A549 (cell line): Measurements from ENCODE around the gene ASCL2. TPM values are rescaled to one million over a fixed set of nuclear protein-coding genes. Genes with fewer than 3 reads are reported as not detected.

Source experiments
- ATAC-seq, 2 experiments: fragments of 200-7000 bp in 1 of 2; fragments of >200 bp in 1 of 2; cut with Nextera tagmentation in 1 of 2; cut with Tn5 transposase in 1 of 2; 3 replicates each; pipeline versions ENCODE4 v1.8.0 to v1.9.1; 2018 to 2020; ENCODE audit warnings: mild to moderate bottlenecking in 1 of 2, moderate library complexity in 1 of 2
- CTCF ChIA-PET: fragments of 300-600 bp; sonication (Branson Sonifier 250); formaldehyde crosslinking; extraction: SDS; loops from one replicate; lab custom pipeline; 2021; ENCODE audit warnings: antibody characterized with exemption, inconsistent platforms; lab: Yijun Ruan, JAX
- POLR2A ChIA-PET: fragments of 350-600 bp; formaldehyde crosslinking; extraction: SDS; loops from one replicate; lab custom pipeline; 2021; ENCODE audit warnings: antibody characterized with exemption, inconsistent platforms; lab: Yijun Ruan, JAX
- DNase-seq, 2 experiments: peaks; one replicate each; pipeline versions ENCODE4 v3.0.0 to v3.0.0-alpha.2; 2011 to 2016; ENCODE audit warnings: low read depth in 1 of 2, low spot score in 1 of 2
- FAIRE-seq: peaks from 2 replicates; lab custom pipeline; 2011; peaks lifted over from hg19 to GRCh38; lab: Jason Lieb, UNC
- H3K27ac ChIP-seq, 2 experiments: fragments of >200 bp; sonication (Bioruptor Twin); formaldehyde crosslinking; 3 replicates each; pipeline ENCODE4 v1.5.1; 2016 to 2017
- H3K4me1 ChIP-seq: fragments of >200 bp; sonication (Bioruptor Twin); formaldehyde crosslinking; 3 replicates; pipeline ENCODE4 v1.6.1; 2016
- H3K4me2 ChIP-seq: fragments of >200 bp; sonication (Bioruptor Twin); formaldehyde crosslinking; 3 replicates; pipeline ENCODE4 v1.6.1; 2016
- H3K4me3 ChIP-seq: fragments of >200 bp; sonication (Bioruptor Twin); formaldehyde crosslinking; 3 replicates; pipeline ENCODE4 v1.5.1; 2016
- H3K9me3 ChIP-seq: fragments of >200 bp; sonication (Bioruptor Twin); formaldehyde crosslinking; 3 replicates; pipeline ENCODE4 v1.6.1; 2016
- CBX8 ChIP-seq: fragments of 200-600 bp; sonication (generic); IDR thresholded peaks from 2 replicates; pipeline ENCODE4 v1.6.1; 2016
- CEBPB ChIP-seq, 2 experiments: fragments of >200 bp in 1 of 2; sonication (Bioruptor Twin) in 1 of 2; formaldehyde crosslinking in 1 of 2; IDR thresholded peaks; 2 replicates each; pipeline ENCODE4 v1.6.1; 2012 to 2016
- CHD4 ChIP-seq: fragments of 200-600 bp; sonication (generic); IDR thresholded peaks from 2 replicates; pipeline ENCODE4 v1.6.1; 2016; ENCODE audit warnings: antibody characterized with exemption, mild to moderate bottlenecking, borderline replicate concordance
- CTCF ChIP-seq: fragments of >200 bp; sonication (Bioruptor Twin); formaldehyde crosslinking; IDR thresholded peaks from 3 replicates; pipeline ENCODE4 v1.5.1; 2016
- EHMT2 ChIP-seq: fragments of 200-600 bp; sonication (generic); IDR thresholded peaks from 2 replicates; pipeline ENCODE4 v1.6.1; 2016; ENCODE audit warnings: antibody characterized with exemption, low read depth, mild to moderate bottlenecking, moderate library complexity
- ELK1 ChIP-seq: fragments of 150-350 bp; IDR thresholded peaks from 2 replicates; pipeline ENCODE4 v1.6.1; 2014; ENCODE audit warnings: low read depth, mild to moderate bottlenecking, low read length
- FOSB ChIP-seq: fragments of 250-450 bp; sonication (Bioruptor Pico); IDR thresholded peaks from 2 replicates; pipeline ENCODE4 v1.5.0; 2020; ENCODE audit warnings: mild to moderate bottlenecking, moderate library complexity
- MAFK ChIP-seq: fragments of 450-650 bp; IDR thresholded peaks from 2 replicates; pipeline ENCODE4 v1.6.1; 2014; ENCODE audit not compliant: partially characterized antibody
- POLR2A ChIP-seq: IDR thresholded peaks from 2 replicates; pipeline ENCODE4 v1.6.1; 2012; ENCODE audit warnings: mild to moderate bottlenecking, low read length
- POLR2AphosphoS2 ChIP-seq: conservative IDR thresholded peaks from 2 replicates; pipeline ENCODE4 v1.6.1; 2012; ENCODE audit warnings: low read length, improper control_type of control experiment, inconsistent platforms
- RARB ChIP-seq: fragments of 250-450 bp; sonication (Bioruptor Pico); IDR thresholded peaks from 2 replicates; pipeline ENCODE4 v1.8.0; 2021; ENCODE audit warnings: mild to moderate bottlenecking, moderate library complexity
- RCOR1 ChIP-seq: fragments of 150-350 bp; IDR thresholded peaks from 2 replicates; pipeline ENCODE4 v1.6.1; 2014; ENCODE audit warnings: antibody characterized with exemption, low read length, low read depth
- WGBS: methylation state at CpG from one replicate; pipeline ENCODE4 v1.1.6; 2017; ENCODE audit errors: missing lambda C conversion rate; 5-methylcytosine and 5-hydroxymethylcytosine counted together
- polyA plus RNA-seq, 4 experiments: library from polyadenylated mRNA; depleted of rRNA in 3 of 4; stranded (reverse); fragments of >200 nt; fragmentation: RNase III in 1 of 4; extraction: RNeasy Plus Mini Kit Qiagen cat#74134 plus additional on column Dnase treatment in 1 of 4; gene quantifications; 2 replicates in 3 of 4; 3 replicates in 1 of 4; pipeline ENCODE4 v1.2.3, GENCODE V29; 2011 to 2017
- TF ChIP-seq, protein P1 (sequence below): fragments of 450-650 bp; IDR thresholded peaks from 2 replicates; pipeline ENCODE4 v1.6.1; 2014; ENCODE audit warnings: antibody characterized with exemption

Gene ASCL2
- polyA plus RNA-seq, 2 of the 4 experiments (the other 2 are of a cell fraction), result not detected

DNA sequence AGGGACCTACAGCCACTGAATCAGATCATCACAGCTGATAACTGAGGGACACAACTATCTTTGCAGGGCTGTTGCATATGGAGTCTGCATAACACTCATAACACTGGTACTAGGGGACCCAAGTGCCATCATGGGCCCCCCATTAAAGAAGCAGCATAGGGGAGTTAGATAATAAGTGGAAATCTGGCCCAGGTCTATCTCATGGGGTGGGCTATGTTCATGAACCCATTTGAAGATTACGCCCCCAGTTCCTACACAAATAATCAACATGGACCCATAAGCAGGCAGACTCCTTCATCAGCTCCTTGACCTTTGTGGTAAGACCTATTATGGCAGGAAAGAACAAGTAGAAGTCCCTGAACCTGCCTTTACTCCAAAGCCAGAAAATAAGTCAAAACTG, 48.8 kb downstream of the ASCL2 start:
- no peak for DNase-seq
- ATAC-seq, result no peak
- Histone ChIP-seq H3K4me2 (no peak overlapping the region), H3K4me1 (no peaks in the 10 kb centered on the region), H3K9me3 (peaks cover 13% of the 10 kb centered on the region; the same call in 1 of the 3 replicates), H3K27ac (no peak overlapping the region), H3K4me3 (no peak overlapping the region)
- CTCF ChIA-PET, result no interaction called here
- TF ChIP-seq POLR2A (no peak), FOSB (CRISPR knock-in tag) (no peak), RARB (CRISPR knock-in tag) (no peak), CHD4 (no peak), CBX8 (no peak), CEBPB (IDR thresholded peaks at IDR 0.05) (no peak), ELK1 (no peak)
- POLR2A ChIA-PET, result no interaction called here
- 14% methylated on average over 1 of the region's 1 CpG for WGBS
- FAIRE-seq, result no peak

DNA sequence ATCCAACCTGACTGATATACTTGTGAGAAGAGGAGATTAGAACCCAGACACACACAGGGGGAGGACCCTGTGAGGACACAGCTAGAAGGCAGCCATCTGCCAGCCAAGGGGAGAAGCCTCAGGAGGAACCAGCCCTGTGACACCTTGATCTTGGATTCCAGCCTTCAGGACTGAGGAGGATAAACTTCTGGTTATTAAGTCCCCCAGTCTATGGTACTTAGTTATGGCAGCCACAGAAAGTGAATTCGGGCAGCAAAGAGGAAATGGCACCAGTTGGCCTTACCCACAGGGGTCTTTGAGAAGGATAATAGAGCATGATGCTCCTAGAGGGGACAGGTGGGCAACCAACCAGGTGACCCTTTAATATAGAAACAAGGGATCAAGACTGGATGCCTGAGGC, 49.4 kb downstream of the ASCL2 start:
- no peak for ATAC-seq

GRCh38 chr11:2220173-2220771, 50.1 kb downstream of the ASCL2 start:
- ATAC-seq, result no peak
- no peak for FAIRE-seq

More for the DNA sequence above, 49.4 kb downstream of the ASCL2 start:
- CTCF ChIA-PET, result no interaction called here
- no peaks in the 10 kb centered on the region for H3K4me1 ChIP-seq
- no peak for FAIRE-seq
- no peak for TF ChIP-seq RCOR1
- TF ChIP-seq, all 56 proteins: peak for 0
- Histone ChIP-seq H3K27ac (no peak overlapping the region), H3K4me3 (no peak overlapping the region), H3K4me2 (no peak overlapping the region), H3K9me3 (peaks cover 13% of the 10 kb centered on the region; the same call in 1 of the 3 replicates)
- 0% methylated on average over 1 of the region's 1 CpG for WGBS
- POLR2A ChIA-PET, result no interaction called here
- no peak for DNase-seq

More at GRCh38 chr11:2220173-2220771, 50.1 kb downstream of the ASCL2 start:
- ChIA-PET POLR2A (no interaction called here), CTCF (no interaction called here)
- DNase-seq, result no peak
- H3K4me2 ChIP-seq, result no peak overlapping the region
- no peak overlapping the region for H3K27ac ChIP-seq
- H3K9me3 ChIP-seq, result peaks cover 13% of the 10 kb centered on the region; the same call in 1 of the 3 replicates
- H3K4me1 ChIP-seq, result no peaks in the 10 kb centered on the region
- no peak overlapping the region for H3K4me3 ChIP-seq
- WGBS, result 0% methylated on average over 3 of the region's 3 CpGs
- TF ChIP-seq EHMT2 (no peak), CTCF (no peak), MAFK (no peak), POLR2AphosphoS2 (no peak)
- TF ChIP-seq, protein P1, sequence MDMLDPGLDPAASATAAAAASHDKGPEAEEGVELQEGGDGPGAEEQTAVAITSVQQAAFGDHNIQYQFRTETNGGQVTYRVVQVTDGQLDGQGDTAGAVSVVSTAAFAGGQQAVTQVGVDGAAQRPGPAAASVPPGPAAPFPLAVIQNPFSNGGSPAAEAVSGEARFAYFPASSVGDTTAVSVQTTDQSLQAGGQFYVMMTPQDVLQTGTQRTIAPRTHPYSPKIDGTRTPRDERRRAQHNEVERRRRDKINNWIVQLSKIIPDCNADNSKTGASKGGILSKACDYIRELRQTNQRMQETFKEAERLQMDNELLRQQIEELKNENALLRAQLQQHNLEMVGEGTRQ, result no peak
